Stimulated activated CD8-positive, alpha-beta memory T cell treated with anti-CD3 and anti-CD28 coated beads, Interleukin-15, amount 100 ng/mL, for 24 hours (primary cell): ENCODE data around the gene CD19.
"Not testable (repeated sequence)": the region's sequence is repeated elsewhere in the genome, so short reads cannot be mapped to it uniquely, and the experiment has no call there.

Experiments
- DNase-seq: peaks from one replicate; pipeline ENCODE4 v3.0.0-alpha.2; 2020; ENCODE audit warnings: low read depth

Gene CD19

GRCh38 chr16:28931801-28932225 lies at the start of gene CD19:
TSS of gene CD19 (plus strand) at chr16:28931971. CDS start at chr16:28932001, 30 bp downstream.
- no peak for DNase-seq

- no peak for DNase-seq
These were observed 49.1 kb upstream of the CD19 start for GRCh38 chr16:28882551-28883160.

GRCh38 chr16:28883221-28883996 lies 48.4 kb upstream of the CD19 start:
- no peak for DNase-seq

- DNase-seq: no peak
These were observed 47.7 kb upstream of the CD19 start for GRCh38 chr16:28884045-28884444.

- no peak for DNase-seq
These were observed 44.8 kb upstream of the CD19 start for GRCh38 chr16:28886945-28887344.

- not testable (repeated sequence) for DNase-seq
These were observed 41.4 kb upstream of the CD19 start for GRCh38 chr16:28890355-28890754.

- no peak for DNase-seq
These were observed 39.5 kb upstream of the CD19 start for GRCh38 chr16:28891964-28892890.

- DNase-seq: no peak
These were observed 38.5 kb upstream of the CD19 start for GRCh38 chr16:28893291-28893690.

GRCh38 chr16:28895609-28896008 lies 36.2 kb upstream of the CD19 start:
- DNase-seq: no peak

- DNase-seq: no peak
These were observed 33.9 kb upstream of the CD19 start for GRCh38 chr16:28897826-28898225.

GRCh38 chr16:28898266-28898665 lies 33.5 kb upstream of the CD19 start:
- DNase-seq: no peak

- DNase-seq: no peak
These were observed 32.8 kb upstream of the CD19 start for GRCh38 chr16:28898942-28899341.

GRCh38 chr16:28899882-28900590 lies 31.7 kb upstream of the CD19 start:
- DNase-seq: no peak

- no peak for DNase-seq
These were observed 31.2 kb upstream of the CD19 start for GRCh38 chr16:28900601-28901000.

GRCh38 chr16:28901862-28902261 lies 29.9 kb upstream of the CD19 start:
- no peak for DNase-seq

GRCh38 chr16:28902909-28903308 lies 28.9 kb upstream of the CD19 start:
- no peak for DNase-seq

GRCh38 chr16:28903344-28904042 lies 28.3 kb upstream of the CD19 start:
- DNase-seq: no peak

- no peak for DNase-seq
These were observed 27.4 kb upstream of the CD19 start for GRCh38 chr16:28904363-28904762.

- no peak for DNase-seq
These were observed 26.9 kb upstream of the CD19 start for GRCh38 chr16:28904828-28905227.

- no peak for DNase-seq
These were observed 26.5 kb upstream of the CD19 start for GRCh38 chr16:28905229-28905754.

GRCh38 chr16:28905800-28906372 lies 25.9 kb upstream of the CD19 start:
- DNase-seq: no peak
